ENCODE results near the gene GAS7.

GRCh38 chr17:10136258-10136981 lies 62.0 kb downstream of the GAS7 start:
- TF ChIP-seq CTCF (IDR thresholded peaks at IDR 0.05), result no peak
- no peak for TF ChIP-seq EP300 (IDR thresholded peaks at IDR 0.05)
- no peak for TF ChIP-seq POLR2A (IDR thresholded peaks at IDR 0.05)
